H1 (cell line): ENCODE data around the gene RPP25. TPM values are rescaled to one million over a fixed set of nuclear protein-coding genes. Genes with fewer than 3 reads are reported as not detected.
A peak's percentile ranks its signal among the peaks of the same experiment; 100 is the strongest.

ENCODE experiments used
- ASH2L ChIP-seq: fragments of 200-600, 300-600 bp; sonication (generic); IDR thresholded peaks from one replicate; pipeline ENCODE4 v1.7.1; 2017; ENCODE audit warnings: low read length
- CEBPB ChIP-seq: IDR thresholded peaks from 2 replicates; pipeline ENCODE4 v1.6.1; 2012; ENCODE audit warnings: low read depth, low read length
- CHD7 ChIP-seq: fragments of 300-600 bp; sonication (generic); IDR thresholded peaks from 2 replicates; pipeline ENCODE4 v1.7.1; 2012; ENCODE audit warnings: low read length, moderate library complexity, mild to moderate bottlenecking, inconsistent platforms; ENCODE audit not compliant: insufficient replicate concordance
- GABPA ChIP-seq: IDR thresholded peaks from 2 replicates; pipeline ENCODE4 v1.6.1; 2011; ENCODE audit warnings: mild to moderate bottlenecking, low read length, moderate library complexity, borderline replicate concordance; ENCODE audit not compliant: insufficient read depth
- HDAC6 ChIP-seq: IDR thresholded peaks from one replicate; pipeline ENCODE4 v1.7.1; 2012; ENCODE audit warnings: low read depth, mild to moderate bottlenecking, inconsistent platforms, low read length, moderate library complexity
- KDM1A ChIP-seq: fragments of 200-600, 300-600 bp; sonication (generic); IDR thresholded peaks from 2 replicates; pipeline ENCODE4 v1.7.1; 2016; ENCODE audit warnings: mild to moderate bottlenecking, low read length, borderline replicate concordance
- MAFK ChIP-seq: IDR thresholded peaks from 2 replicates; pipeline ENCODE4 v1.6.1; 2012; ENCODE audit warnings: low read depth, mild to moderate bottlenecking, improper control_type of control experiment, low read length
- RBBP5 ChIP-seq: IDR thresholded peaks from 2 replicates; pipeline ENCODE4 v1.7.1; 2012; ENCODE audit warnings: low read depth, mild to moderate bottlenecking, inconsistent platforms, low read length, moderate library complexity, borderline replicate concordance
- RNF2 ChIP-seq: fragments of 200-900, 300-1000 bp; sonication (generic); IDR thresholded peaks from 2 replicates; pipeline ENCODE4 v1.7.1; 2016; ENCODE audit warnings: borderline replicate concordance, low read depth, mild to moderate bottlenecking, antibody characterized with exemption, low read length; ENCODE audit not compliant: poor library complexity, severe bottlenecking; ENCODE audit errors: missing control alignments
- TEAD4 ChIP-seq: IDR thresholded peaks from 2 replicates; pipeline ENCODE4 v1.6.1; 2012; ENCODE audit warnings: low read depth, low read length, inconsistent platforms, mixed read lengths
- polyA plus RNA-seq, 7 experiments: library from polyadenylated mRNA; depleted of rRNA in 3 of 7; stranded (reverse) in 5 of 7; unstranded in 2 of 7; fragments of >200 nt in 5 of 7; fragments of 200-250 nt in 2 of 7; gene quantifications; 1 replicate in 5 of 7; 2 replicates in 1 of 7; 4 replicates in 1 of 7; pipeline versions ENCODE4 v1.2.1 to v1.2.3, GENCODE V29; 2011 to 2013; ENCODE audit warnings: missing spikeins in 2 of 7, mixed read lengths in 2 of 7
- total RNA-seq: library from RNA; stranded (reverse); fragmentation: NEBNext Ultra II Directional; extraction: Animal tissue kit (Norgen Biotek cat#: 25700); gene quantifications from 2 replicates; pipeline ENCODE4 v1.2.1, GENCODE V29; 2021

Gene RPP25
- total and polyA plus RNA-seq, 2 of the 8 experiments (the other 6 are each of a cell fraction or from before 2014, with no cell fraction given): 17.4 to 19.8 TPM

- TF ChIP-seq MAFK: no peak
- TF ChIP-seq KDM1A: no peak
- no peak for TF ChIP-seq CEBPB
- TF ChIP-seq HDAC6: no peak
- no peak for TF ChIP-seq RNF2
- TF ChIP-seq RBBP5: peak; percentile 87
- no peak for TF ChIP-seq GABPA
- no peak for TF ChIP-seq CHD7
- peak; percentile 86 for TF ChIP-seq ASH2L
- peak; percentile 31; the same call in 1 of the 2 replicates for TF ChIP-seq TEAD4
These were observed 18.8 kb downstream of the RPP25 start, which contains the start of gene COX5A (continued) for GRCh38 chr15:74937590-74938371.
